ENCODE data around the gene FRY. TPM values are rescaled to one million over a fixed set of nuclear protein-coding genes. Genes with fewer than 3 reads are reported as not detected.

Gene FRY
- total and polyA plus RNA-seq, 8 donors = 5.6 to 27.9 (median 21.1) TPM

GRCh38 chr13:32075170-32075851 is 43.7 kb downstream of the FRY start:
- H3K27ac ChIP-seq = peak overlapping the region in 1 of 4 donors; percentile 20
- WGBS, 2 donors = 54 to 56% methylated on average over 2 of the region's 2 CpGs
- H3K4me3 ChIP-seq = no peak overlapping the region
- TF ChIP-seq CTCF (IDR thresholded peaks at IDR 0.05) = no peak
- peak in 3 of 4 donors; percentile 67 to 78 (median 76) for ATAC-seq
- H3K4me1 ChIP-seq = peaks cover 13 to 28% (median 20%) of the 10 kb centered on the region in 3 donors
- DNase-seq = no peak
- no peaks in the 10 kb centered on the region for H3K9me3 ChIP-seq
- H3K27me3 ChIP-seq = no peaks in the 10 kb centered on the region
- FAIRE-seq = no peak
- intact Hi-C loops (cut with DNase I) = no loop called here
- H3K36me3 ChIP-seq = peaks cover 0 to 11% (median 0%) of the 10 kb centered on the region in 3 donors

- Histone ChIP-seq H3K9me3 (no peaks in the 10 kb centered on the region), H3K4me1 (peaks cover 13 to 18% (median 17%) of the 10 kb centered on the region in 3 donors), H3K36me3 (peaks cover 0 to 11% (median 0%) of the 10 kb centered on the region in 3 donors), H3K27me3 (no peaks in the 10 kb centered on the region), H3K4me3 (no peak overlapping the region), H3K27ac (no peak overlapping the region)
- TF ChIP-seq CTCF (IDR thresholded peaks at IDR 0.05) = no peak
- FAIRE-seq (no peak), DNase-seq (no peak), ATAC-seq (no peak)
- WGBS, 2 donors = 88 to 92% methylated on average over 3 of the region's 3 CpGs
- intact Hi-C loops (cut with DNase I) = no loop called here
Measured at GRCh38 chr13:32079587-32079986, 48.0 kb downstream of the FRY start.

GRCh38 chr13:32080328-32080744 is 48.8 kb downstream of the FRY start:
- Histone ChIP-seq H3K4me1 (peaks cover 5 to 14% (median 14%) of the 10 kb centered on the region in 3 donors), H3K4me3 (no peak overlapping the region), H3K36me3 (peaks cover 0 to 11% (median 0%) of the 10 kb centered on the region in 3 donors), H3K9me3 (no peaks in the 10 kb centered on the region), H3K27ac (no peak overlapping the region), H3K27me3 (no peaks in the 10 kb centered on the region)
- WGBS, 2 donors = 39 to 48% methylated on average over 1 of the region's 1 CpG
- ATAC-seq = peak in 3 of 4 donors; percentile 37 to 73 (median 53)
- TF ChIP-seq CTCF (IDR thresholded peaks at IDR 0.05) = no peak
- FAIRE-seq = no peak
- intact Hi-C loops (cut with DNase I) = no loop called here
- DNase-seq = no peak

- no peak for TF ChIP-seq CTCF (IDR thresholded peaks at IDR 0.05)
- no peaks in the 10 kb centered on the region for H3K9me3 ChIP-seq
- ATAC-seq = no peak
- no peak for DNase-seq
- no peak overlapping the region for H3K27ac ChIP-seq
- peaks cover 0 to 10% (median 9%) of the 10 kb centered on the region in 3 donors for H3K4me1 ChIP-seq
- intact Hi-C loops (cut with DNase I) = no loop called here
- 92 to 96% methylated on average over 2 of the region's 2 CpGs for WGBS, 2 donors
- FAIRE-seq = no peak
- no peaks in the 10 kb centered on the region for H3K27me3 ChIP-seq
- H3K36me3 ChIP-seq = peaks cover 0 to 11% (median 0%) of the 10 kb centered on the region in 3 donors
- H3K4me3 ChIP-seq = no peak overlapping the region
Measured at GRCh38 chr13:32081591-32081990, 50.0 kb downstream of the FRY start.

GRCh38 chr13:32086366-32086765 is 54.8 kb downstream of the FRY start:
- Histone ChIP-seq H3K4me1 (peaks cover 0 to 10% (median 0%) of the 10 kb centered on the region in 3 donors), H3K4me3 (no peak overlapping the region), H3K36me3 (no peaks in the 10 kb centered on the region), H3K27ac (no peak overlapping the region), H3K9me3 (no peaks in the 10 kb centered on the region), H3K27me3 (no peaks in the 10 kb centered on the region)
- WGBS, 2 donors = 77 to 88% methylated on average over 2 of the region's 2 CpGs
- DNase-seq (no peak), ATAC-seq (no peak), FAIRE-seq (no peak)
- intact Hi-C loops (cut with DNase I) = no loop called here
- no peak for TF ChIP-seq CTCF (IDR thresholded peaks at IDR 0.05)
